ENCODE measurements around the gene NOTUM.
"Not testable (repeated sequence)": the region's sequence is repeated elsewhere in the genome, so short reads cannot be mapped to it uniquely, and the experiment has no call there.

The NOTUM gene

GRCh38 chr17:81996757-81997441, 35.9 kb upstream of the NOTUM start:
- no peak for DNase-seq (ENCODE audit: low spot score)

- DNase-seq (ENCODE audit: low spot score): no peak
Measured at GRCh38 chr17:81996232-81996756, 35.3 kb upstream of the NOTUM start.

GRCh38 chr17:81995463-81996231, 34.7 kb upstream of the NOTUM start:
- no peak for DNase-seq (ENCODE audit: low spot score)

GRCh38 chr17:81994593-81995462, 33.8 kb upstream of the NOTUM start:
- no peak for DNase-seq (ENCODE audit: low spot score)

- no peak for DNase-seq (ENCODE audit: low spot score)
Measured at GRCh38 chr17:81993729-81994592, 33.0 kb upstream of the NOTUM start.

GRCh38 chr17:81992306-81993102, 31.5 kb upstream of the NOTUM start:
- peak; percentile 54 for DNase-seq (ENCODE audit: low spot score)

GRCh38 chr17:81991684-81992305, 30.8 kb upstream of the NOTUM start:
- DNase-seq (ENCODE audit: low spot score): peak; percentile 76

GRCh38 chr17:81990836-81991683, 30.1 kb upstream of the NOTUM start:
- no peak for DNase-seq (ENCODE audit: low spot score)

GRCh38 chr17:81987161-81987770, 26.3 kb upstream of the NOTUM start:
- DNase-seq (ENCODE audit: low spot score): no peak

GRCh38 chr17:81986606-81987005, 25.6 kb upstream of the NOTUM start:
- no peak for DNase-seq (ENCODE audit: low spot score)

- DNase-seq (ENCODE audit: low spot score): no peak
Measured at GRCh38 chr17:81984773-81985410, 23.9 kb upstream of the NOTUM start.

GRCh38 chr17:81983639-81984373, 22.8 kb upstream of the NOTUM start:
- no peak for DNase-seq (ENCODE audit: low spot score)

- DNase-seq (ENCODE audit: low spot score): no peak
Measured at GRCh38 chr17:81983011-81983638, 22.1 kb upstream of the NOTUM start.

- DNase-seq (ENCODE audit: low spot score): not testable (repeated sequence)
Measured at GRCh38 chr17:81981511-81981910, 20.5 kb upstream of the NOTUM start.

GRCh38 chr17:81980707-81981343, 19.8 kb upstream of the NOTUM start:
- DNase-seq (ENCODE audit: low spot score): no peak

- DNase-seq (ENCODE audit: low spot score): no peak
Measured at GRCh38 chr17:81980122-81980521, 19.1 kb upstream of the NOTUM start.

All from SK-N-DZ (cell line).